Choroid plexus epithelial cell (primary cell): ENCODE results near the gene MED25.

Source experiments
- DNase-seq: peaks from one replicate; pipeline ENCODE4 v3.0.0-alpha.2; 2010; ENCODE audit warnings: low read depth
- H3K4me3 ChIP-seq: 2 replicates; pipeline ENCODE4 v1.5.1; 2011; ENCODE audit warnings: low read depth, mild to moderate bottlenecking, control low read depth, low read length, moderate library complexity
- TF ChIP-seq, protein P1 (sequence below): conservative IDR thresholded peaks from 2 replicates; pipeline ENCODE4 v1.5.1; 2011; ENCODE audit warnings: low read depth, mild to moderate bottlenecking, control low read depth, inconsistent platforms, low read length, moderate library complexity

MED25 gene

GRCh38 chr19:49775742-49776370 lies 42.2 kb upstream of the MED25 start:
- DNase-seq = no peak
- H3K4me3 ChIP-seq = no peak overlapping the region
- TF ChIP-seq, protein P1, sequence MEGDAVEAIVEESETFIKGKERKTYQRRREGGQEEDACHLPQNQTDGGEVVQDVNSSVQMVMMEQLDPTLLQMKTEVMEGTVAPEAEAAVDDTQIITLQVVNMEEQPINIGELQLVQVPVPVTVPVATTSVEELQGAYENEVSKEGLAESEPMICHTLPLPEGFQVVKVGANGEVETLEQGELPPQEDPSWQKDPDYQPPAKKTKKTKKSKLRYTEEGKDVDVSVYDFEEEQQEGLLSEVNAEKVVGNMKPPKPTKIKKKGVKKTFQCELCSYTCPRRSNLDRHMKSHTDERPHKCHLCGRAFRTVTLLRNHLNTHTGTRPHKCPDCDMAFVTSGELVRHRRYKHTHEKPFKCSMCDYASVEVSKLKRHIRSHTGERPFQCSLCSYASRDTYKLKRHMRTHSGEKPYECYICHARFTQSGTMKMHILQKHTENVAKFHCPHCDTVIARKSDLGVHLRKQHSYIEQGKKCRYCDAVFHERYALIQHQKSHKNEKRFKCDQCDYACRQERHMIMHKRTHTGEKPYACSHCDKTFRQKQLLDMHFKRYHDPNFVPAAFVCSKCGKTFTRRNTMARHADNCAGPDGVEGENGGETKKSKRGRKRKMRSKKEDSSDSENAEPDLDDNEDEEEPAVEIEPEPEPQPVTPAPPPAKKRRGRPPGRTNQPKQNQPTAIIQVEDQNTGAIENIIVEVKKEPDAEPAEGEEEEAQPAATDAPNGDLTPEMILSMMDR = no peak

DNA sequence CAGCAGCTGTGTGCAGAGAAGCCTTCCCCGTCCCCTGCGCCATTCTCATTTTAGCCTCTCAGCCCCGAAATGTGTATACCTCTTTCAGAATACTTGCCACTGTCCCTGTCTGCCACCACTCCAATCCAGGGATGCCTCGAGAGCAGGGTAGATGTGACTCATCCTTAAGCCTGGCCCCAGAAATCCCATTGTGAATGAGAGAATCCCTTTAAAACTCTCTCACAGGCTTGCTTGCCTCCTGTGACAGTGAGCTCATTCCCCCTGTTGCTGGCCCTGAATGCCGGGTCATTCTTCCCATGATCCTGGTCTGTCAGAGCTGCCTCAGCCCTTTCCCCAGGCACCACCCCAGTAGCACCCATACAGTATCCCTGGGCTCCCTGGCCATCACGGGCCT lies 41.7 kb upstream of the MED25 start:
- no peak for DNase-seq
- TF ChIP-seq, protein P1 = no peak
- H3K4me3 ChIP-seq = no peak overlapping the region

GRCh38 chr19:49779731-49780555 lies 38.1 kb upstream of the MED25 start:
- no peak for DNase-seq
- TF ChIP-seq, protein P1 = no peak
- no peak overlapping the region for H3K4me3 ChIP-seq

DNA sequence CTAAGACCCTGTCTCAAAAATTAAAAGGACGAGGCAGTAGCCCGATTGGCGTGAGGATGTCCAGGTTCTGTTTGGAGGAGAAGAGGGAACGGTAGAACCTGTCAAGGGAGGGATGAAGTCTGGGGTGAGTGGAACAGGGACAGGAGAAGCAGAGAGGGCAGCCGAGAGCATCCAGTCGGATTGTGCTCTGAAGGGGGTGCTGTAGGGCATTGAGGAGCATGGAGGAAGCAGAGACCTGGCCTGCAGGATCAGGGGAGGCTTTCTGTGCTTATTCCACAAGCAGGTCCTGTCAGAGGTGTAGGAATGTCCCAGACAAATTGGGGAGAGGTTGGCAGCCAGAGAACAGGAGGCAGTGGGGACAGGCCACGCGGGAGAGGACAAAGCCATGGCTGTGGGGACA lies 37.2 kb upstream of the MED25 start:
- no peak for DNase-seq
- H3K4me3 ChIP-seq = no peak overlapping the region
- TF ChIP-seq, protein P1 = no peak

DNA sequence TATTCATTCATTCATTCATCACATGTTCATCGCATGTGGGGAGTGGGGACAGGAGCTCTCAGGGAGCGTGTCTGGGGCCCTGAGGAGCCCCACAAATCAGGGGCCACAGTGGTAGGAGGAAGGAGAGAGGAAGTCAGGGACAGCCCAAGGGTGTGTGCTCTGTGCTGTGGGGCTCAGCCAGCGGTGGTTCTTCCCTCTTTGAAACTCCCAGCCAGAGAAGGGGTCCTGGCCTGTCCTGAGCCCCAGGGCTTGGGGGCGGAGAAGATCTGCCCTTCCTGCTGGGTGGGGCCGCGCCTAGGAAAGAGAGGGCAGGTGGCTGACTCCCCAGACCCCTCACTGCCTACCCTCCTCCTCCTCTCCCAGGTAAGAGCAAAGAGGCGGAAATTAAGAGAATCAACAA lies 36.7 kb upstream of the MED25 start:
- no peak overlapping the region for H3K4me3 ChIP-seq
- TF ChIP-seq, protein P1 = no peak
- no peak for DNase-seq

GRCh38 chr19:49782515-49782914 lies 35.6 kb upstream of the MED25 start:
- no peak overlapping the region for H3K4me3 ChIP-seq
- DNase-seq = no peak
- TF ChIP-seq, protein P1 = no peak
